Activated CD4-positive, alpha-beta T cell treated with anti-CD3 and anti-CD28 coated beads, Interleukin-2, amount 50 U/mL, for 1 hour (primary cell): Measurements from ENCODE around the gene HTR7.

Experiments
- DNase-seq: peaks from one replicate; pipeline ENCODE4 v3.0.0-alpha.2; 2020

The HTR7 gene

DNA sequence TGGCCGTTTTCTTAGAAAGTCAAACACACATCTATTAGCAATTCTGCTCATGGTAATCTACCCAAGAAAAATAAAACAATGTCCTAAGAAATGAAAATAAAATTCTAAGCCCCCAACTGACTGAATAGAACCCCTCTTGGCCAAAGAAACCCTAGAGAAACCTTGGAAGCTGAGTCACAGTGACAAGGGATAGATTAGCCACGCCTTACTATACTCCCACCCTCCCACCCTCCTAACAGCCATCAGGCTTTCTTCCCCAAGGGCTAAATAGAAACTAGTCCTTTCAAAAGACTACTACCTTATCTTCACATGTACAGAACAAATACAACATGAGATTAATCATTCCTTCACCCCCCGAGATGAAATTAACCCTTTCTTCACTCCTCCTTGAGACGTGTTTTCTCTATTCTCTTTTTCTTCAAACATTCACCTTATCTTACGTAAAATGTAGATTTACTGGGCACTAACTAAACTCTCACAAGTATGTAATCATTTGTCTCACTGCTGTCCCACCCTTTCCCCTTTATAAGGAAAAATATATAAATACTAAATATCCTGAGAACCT lies 57.5 kb downstream of the HTR7 start:
- DNase-seq = no peak

DNA sequence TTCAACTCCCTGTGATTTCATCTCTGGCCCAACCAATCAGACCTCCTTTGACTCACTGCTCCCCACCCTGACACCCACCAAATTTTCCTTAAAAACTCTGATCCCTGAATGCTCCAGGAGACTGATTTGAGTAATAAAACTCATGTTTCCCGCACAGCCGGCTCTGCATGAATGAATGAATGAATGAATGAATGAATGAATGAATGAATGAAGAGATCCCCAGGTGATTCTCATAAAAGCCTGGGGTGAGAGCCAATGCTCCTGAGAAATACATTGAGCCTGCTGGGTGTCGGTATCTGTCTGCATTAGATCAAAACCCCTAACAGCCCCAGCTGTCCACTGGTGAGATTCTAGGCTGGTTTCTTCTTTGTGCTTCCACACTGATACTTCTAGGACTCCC lies 58.7 kb downstream of the HTR7 start:
- DNase-seq = no peak

DNA sequence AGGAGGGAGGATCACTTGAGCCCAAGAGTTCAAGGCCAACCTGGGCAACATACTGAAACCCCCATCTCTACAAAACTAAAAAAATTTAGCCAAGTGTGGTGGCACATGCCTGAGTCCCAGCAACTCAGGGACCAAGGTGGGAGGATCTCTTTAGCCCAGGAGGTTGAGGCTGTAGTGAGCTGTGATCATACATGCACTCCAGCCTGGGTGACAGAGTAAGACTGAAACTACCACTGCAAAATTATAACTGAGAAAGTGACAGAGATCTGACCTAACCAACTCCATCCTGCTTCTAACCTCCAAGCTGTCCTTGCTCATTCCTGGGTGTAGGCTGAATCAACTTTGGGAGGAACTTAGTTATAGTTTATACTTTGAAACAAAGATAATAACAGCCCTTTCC lies 59.4 kb downstream of the HTR7 start:
- no peak for DNase-seq

DNA sequence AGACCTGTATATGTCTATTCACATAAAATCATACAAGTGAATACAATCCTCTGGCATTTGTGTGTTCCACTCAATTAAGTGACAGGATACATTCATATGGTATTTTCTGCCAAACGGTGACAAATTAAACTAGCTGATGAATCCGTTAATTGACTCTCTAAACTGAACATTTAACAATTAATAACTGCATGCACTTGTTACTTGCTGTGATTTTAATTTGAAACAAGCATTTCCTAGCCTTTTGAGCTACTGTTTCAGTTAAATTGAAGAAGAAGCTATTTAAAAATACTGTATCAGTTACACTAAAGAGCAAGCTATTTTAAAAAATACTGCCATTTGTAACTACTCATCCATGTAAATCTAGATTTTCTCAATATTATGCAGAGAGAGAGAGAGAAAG lies 67.4 kb downstream of the HTR7 start:
- no peak for DNase-seq

DNA sequence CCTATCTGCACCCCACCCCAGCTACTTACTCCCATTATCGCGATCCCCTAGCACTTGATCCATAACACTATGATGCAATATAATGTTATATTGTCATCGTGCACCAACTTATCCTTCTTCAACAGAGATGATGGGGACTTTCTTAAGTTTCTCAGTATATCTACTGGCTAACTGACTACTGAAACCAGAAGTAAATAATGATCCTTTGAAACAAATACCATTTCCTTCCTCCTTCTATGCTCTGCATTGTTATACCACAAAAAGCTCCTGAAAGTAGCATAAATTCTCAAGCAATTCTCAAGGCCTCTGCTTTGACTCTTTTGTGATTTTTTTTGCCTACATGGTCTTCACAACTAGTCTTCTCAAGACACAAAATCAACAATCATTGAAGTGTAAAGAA lies 68.9 kb downstream of the HTR7 start:
- DNase-seq = no peak

DNA sequence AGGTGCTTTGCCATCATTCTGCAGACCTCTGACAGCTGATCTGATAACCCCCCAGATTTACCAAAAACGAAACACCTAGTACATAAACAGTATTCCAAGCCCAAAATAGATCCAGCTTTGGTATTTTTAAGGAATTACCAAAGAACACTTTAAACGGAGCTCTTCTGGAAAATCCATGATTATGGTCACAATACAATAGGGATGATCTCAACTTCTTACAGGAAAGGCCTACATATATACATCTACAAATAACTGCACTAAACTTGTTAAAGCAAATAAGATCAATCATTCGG lies 69.7 kb downstream of the HTR7 start:
- no peak for DNase-seq

DNA sequence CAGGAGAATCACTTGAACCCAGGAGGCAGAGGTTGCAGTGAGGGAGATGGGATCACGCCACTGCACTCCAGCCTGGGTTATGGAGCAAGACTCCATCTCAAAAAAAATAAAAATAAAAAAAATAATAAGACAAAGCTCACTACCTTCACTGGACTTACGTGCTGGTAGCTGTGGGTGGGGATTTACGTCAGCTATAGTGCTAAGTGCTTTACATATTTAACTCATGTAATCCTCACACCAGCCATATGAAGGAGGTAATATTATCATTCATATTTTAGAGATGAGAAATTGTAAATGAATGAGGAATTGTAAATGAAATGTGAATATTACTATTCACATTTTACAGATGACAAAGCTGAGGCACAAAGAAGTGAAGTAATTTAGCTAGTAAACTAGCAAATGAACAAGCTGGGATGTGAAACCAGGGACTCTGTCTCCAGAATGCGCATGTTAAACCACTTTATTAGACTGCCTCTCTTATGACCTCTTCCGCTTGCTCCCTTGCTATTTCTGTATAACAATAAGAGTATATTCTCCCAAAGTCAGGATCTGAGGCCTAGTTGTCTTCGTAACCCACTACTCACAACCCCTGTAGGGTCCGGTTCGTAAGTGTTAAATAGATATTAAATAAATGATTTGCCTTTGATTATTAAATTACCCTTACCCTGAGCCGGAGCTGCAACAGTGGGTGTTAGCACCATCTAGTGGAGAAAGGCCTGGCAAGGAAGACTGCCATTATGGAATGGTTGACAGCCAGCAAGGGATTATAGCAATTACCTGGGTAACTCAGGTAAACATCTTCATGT lies 70.2 kb downstream of the HTR7 start:
- DNase-seq = peak; percentile 9

DNA sequence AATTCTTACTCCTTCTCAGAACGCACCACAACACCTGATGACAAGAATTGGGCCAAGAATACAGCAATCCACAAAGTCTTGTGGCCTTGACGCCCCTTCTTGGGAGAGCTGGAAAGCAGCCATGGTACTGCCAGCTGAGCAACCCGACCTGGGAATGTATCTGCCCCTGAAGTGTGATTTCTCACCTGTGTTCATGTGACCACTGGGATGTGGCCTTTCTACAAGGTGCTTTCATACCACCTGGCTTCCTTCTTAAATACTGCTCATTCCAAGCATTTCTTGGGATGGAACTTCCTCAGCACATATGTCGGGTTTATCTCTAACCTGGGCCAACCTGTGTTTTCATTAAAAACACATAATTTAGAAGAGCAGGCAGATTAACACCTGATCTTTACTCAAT lies 72.1 kb downstream of the HTR7 start:
- DNase-seq = no peak

DNA sequence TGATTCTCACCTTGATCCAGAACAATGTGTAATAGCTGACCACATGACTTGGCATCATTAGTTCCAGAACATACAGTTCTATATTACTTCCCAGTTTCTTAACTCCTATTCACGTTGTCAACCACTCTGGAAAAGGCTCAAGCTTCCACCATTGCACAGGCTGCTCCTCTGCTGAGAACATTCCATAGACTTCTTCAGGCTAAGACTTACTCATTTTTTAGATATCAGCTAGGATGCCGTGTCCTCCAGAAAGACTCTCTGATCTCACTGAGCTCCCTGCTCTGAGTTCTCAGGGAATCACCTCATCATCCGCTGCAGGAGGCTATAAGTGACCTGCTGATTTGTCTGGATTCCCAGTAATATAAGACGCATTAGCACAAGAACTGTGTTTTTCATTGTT lies 73.1 kb downstream of the HTR7 start:
- no peak for DNase-seq

DNA sequence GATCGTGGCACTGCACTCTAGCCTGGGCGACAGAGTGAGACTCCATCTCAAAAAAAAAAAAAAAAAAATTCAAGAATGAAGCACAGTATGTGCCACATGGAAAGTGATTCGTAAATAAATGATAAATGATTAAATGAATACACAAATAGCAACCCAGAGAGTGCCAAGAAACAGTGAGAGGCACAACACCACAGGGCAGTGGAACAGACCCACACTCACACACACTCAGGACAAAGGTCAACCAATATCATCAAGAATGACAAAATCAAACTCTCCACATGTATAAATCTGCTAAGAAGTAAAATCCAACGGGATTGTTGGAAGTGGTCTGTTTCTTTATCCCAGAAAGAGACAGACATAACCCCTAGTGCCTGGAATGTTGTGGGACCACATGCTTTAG lies 77.4 kb downstream of the HTR7 start:
- DNase-seq = no peak

DNA sequence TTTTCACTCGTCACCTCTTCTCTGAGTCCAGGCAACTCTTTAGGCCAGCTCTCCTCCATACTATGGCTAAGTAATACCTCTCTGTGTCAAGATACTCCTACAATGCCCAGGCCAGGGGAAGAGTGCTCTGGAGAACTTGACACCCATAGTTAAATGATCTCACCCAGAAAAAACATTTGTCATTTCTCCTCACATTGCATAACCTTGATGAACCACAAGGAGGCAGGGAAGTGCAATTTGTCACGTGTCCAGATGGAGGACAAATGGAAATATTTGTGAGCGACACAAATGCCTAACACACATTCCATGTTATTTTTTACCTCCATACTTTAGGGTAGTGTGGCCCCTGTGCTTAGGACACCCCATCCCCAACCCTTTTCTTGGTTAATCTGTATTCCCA lies 78.3 kb downstream of the HTR7 start:
- no peak for DNase-seq

DNA sequence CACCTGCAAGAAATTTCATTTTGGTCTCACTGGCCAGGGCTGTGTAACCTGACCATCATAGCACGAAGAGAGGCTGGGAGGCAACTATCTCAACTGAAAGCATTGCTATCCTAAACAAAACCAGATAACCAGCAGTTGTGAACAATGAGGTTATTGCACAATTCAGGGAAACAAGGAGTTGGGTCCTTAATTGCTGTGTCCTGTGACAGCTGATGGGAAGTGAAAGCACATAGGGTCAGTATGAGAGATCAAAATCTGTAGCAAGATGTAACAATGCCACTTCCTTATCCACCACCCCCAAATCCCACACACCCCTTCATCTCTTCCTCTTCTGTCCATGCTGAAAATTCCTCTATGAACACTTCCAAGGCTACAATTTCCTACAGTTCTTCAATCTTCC lies 80.2 kb downstream of the HTR7 start:
- DNase-seq = no peak

DNA sequence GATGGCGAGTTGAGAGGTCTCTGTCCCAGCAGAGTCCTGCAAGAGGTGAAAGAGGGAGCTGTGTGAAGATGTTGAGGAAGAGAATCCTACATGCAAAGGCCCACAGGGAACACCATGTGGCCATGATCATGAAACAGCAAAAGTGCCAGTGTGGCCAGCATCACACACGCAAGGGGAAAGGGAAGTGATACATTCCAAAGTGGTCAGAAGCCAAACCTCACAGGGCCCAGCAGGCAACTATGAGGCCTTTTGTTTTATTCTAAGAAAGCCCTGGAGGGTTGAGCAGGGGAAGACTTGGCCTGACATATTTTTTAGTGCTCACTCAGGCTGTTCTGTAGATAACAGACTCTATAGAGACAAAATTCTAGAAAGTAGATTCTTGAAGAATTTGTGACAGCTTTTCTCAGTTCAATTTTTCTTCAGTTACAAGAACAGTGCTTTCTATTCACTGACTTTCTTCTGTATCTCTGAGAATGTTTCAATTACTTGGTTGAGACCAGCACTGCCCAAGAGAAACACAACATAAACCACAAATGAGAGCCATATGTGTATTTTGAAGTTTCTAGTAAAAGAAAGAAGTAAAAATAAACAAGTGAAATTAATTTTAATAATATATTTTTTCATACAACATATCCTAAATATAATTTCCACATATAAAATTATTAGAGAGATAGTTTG lies 82.3 kb downstream of the HTR7 start:
- DNase-seq = no peak

DNA sequence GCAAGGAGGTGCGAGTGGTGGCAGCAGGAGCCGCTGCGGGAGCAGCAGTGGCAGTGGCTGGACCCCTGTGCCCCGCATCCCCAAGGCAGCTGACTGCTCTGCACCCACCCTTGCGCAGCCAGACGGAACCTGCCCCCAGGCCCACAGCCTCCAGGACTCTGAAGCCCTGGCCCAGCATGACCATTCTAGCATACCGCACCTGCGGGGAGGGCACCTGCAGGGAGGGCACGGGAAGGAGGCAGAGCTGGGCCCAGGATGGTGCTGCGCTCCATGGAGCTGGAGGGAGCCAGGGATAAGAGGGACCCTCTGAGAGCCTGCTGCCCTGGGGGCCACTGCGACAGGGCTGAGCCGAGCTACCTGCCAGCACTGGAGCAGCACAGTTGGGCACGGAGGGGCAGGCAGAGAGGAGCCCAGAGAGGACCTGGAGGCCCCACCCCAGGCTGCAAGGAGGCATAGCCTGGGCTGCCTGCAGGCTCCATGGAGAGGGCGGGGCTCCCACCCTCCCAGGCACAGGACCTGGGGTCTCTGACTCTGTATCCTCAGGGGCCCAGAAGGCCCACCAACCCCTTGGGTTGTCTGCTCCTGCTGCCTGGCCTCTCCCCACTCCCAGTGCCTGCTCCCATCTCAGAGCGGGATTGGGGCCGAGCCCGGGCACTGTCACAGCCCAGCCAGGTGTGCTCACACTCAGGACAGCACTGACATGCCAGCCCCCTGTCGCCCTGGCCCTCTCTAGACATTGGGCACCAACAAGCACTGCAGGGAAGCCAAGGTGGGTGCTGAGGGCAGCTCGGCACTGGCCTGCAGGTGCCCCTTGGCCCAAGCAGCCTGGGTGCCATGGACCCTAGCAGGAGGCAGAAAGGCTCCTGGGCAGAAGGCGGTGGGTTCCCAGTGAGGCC lies 87.6 kb downstream of the HTR7 start:
- DNase-seq = no peak

DNA sequence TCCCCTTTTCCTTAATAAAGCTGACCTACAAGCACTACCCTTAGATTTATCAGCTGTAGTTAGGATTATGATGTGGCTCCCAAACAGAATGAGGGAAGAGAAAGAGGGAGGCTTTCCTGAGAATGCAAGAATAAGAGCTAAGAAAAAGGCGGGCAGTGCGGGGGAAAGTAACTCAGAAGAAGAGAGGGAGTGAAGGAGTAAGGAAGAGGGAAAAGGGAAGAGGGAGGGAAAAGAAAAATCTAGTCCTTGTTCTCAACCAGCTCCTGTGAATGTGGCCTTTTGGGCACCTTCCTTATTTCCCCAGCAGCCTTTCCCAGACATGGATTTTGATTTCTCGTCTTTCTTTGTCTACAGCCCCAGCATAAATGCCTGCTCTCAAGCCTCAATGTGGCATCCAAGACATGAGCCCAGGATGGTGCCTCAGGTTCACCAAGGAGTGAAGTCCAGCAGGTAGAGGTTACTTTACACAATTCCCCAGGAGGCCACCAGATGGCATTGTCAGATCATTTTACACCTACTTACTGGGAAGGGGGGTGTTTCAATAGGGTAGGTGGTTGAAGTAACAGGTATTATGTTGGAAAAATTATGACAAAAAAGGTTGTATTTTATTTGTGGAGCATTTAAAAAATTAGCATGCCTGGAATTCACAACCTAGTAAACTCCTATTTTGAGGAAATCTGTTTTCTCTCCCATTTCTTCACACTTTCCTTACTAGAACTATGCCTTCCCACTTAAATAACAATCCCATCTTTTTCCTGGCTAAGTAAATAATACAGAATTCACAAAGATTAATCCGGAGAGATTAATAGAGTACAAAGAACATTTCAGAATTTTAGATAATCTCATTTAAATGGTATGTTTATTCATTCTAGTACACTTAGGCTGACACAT lies 106.5 kb downstream of the HTR7 start:
- peak; percentile 14 for DNase-seq

DNA sequence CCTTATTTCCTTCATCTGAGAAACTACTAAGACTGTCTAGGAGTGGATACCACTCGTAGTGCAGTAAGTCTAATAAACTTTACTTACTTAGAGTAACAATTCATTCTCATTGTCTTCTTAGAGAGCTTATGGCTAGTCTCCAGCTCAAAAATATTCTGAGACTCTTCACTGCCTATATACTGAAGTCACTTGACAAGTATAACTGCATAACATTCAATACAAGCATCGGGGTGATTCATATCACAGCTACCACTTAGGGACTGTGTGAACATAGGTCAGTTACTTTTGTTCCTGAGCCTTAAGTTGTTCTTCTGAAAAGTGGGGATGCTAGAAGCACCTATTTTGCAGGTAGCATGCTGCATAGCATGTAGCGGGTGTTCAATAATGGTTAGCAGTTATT lies 111.0 kb downstream of the HTR7 start:
- DNase-seq = no peak

DNA sequence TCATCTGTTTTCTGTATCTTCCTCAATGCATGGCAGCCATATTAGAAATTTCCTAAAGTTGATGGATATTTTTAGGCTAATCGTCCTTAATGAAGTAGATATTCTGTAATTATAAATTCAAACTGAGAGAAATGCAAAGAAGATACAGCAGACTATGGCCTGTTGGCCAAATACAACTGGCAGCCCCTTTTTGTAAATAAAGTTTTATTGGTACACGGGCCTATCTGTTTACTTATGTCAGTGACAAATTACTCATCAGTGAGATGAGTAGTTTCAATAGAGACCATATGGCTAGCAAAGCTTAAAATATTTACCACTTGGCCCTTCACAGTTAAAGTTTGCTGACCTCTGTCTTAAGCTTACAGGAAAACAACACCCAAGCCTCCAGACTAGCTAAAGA lies 112.3 kb downstream of the HTR7 start:
- DNase-seq = no peak

DNA sequence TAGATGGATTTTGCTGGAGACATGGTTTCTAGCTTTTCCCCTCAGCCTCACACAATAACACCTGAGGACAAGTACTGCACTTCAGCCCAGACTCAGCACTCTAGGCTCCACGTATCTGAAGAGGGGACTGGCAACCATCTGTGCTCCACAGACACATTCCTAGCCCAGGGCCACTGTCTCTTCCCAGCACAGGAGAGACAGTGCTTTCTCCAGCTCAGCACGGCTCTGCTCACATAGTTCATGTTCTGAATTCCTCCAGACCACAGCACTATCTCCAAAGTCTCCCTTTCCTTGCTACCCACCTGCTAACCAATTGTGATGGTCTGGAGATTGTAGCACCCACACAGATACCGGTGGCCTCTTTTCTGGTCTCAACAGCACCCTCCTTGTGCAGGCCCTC lies 114.5 kb downstream of the HTR7 start:
- DNase-seq = no peak

DNA sequence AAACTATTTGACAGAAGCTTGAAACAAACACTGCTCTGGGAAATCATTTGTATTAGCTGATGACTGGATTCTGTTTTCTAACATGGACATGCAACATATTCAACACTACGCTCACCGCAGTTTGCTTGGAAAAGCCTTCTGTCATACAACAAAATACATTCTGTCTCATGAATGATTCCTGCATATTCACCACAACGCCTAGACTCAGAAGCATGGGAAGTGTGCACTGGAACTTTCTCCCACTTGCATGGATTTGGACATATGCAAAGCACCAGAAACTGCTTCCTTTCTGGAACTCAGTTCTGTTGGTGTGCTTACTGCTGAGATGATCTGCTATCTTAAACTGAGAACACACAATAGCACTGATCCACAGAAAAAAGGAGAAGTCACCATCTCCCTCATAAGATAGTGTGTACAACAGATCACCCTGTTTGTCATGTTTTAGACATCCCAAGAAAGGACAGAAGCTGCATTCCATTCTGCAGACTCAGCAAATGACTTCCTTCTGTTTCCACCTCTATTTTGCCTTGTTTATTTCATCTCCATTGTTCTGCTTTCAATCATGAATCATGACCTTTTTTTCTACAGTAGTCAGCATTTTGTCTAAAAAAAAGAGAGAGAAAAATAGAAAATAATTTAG lies 115.8 kb downstream of the HTR7 start:
- DNase-seq = no peak

DNA sequence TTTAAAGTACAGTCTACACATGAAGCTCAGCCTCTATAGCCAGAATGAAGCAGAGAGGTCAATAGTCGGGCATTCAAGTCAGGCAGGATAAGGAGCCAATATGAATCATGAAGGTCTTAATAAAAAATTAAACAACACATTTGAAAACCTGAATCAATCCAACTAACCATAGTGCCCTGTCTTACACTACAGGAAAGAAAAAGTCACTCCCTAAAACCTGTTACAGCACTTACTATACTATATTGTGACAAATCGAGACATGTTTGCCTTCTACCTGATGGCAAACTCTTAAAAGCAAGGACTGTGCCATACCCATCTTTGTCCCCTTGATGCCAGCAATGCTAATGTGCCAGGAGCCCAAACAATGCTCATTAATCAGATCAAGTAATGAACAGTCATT lies 117.6 kb downstream of the HTR7 start:
- no peak for DNase-seq

DNA sequence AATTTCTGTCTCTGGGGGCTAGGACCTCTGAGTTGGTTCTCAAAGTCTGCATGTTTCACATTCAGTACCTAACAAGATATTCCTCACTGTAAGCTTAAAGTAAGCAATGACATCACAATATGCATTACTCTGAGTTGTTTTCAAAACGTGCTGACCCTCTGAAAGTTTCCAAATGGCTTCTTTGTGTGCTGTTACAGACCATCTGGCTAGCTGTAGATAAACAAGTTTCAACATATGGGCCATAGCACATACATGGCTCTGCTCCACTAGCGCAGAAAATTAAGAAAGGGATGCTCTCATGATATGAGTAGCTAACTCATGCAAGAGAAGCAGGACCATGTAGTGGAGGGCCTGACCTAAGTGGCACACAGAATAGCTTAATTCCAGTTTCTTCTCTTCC lies 119.0 kb downstream of the HTR7 start:
- DNase-seq = no peak

DNA sequence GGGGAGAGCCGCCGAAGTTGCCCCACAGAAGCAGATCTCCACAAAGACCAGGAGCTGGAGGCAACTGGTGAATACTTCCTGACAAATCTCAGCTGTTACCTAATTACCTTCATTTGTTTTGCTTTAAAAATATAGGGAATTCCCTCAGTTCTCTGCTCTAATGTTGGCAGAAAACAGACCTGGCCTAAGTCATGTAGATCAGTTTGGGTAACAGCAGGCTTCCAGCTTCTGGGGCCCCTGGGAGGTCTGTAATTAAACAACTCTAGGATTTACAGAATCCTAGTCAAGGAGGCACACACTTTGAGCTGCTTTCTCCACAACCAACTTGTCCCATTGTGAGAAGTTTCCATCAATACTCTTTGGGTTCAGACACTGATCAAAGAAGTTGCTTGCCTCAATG lies 123.4 kb downstream of the HTR7 start:
- DNase-seq = no peak
